Nephron progenitor cell (in vitro differentiated cells): ENCODE measurements around the gene NACAD.

Experiments used
- DNase-seq: peaks from one replicate; pipeline ENCODE4 v3.0.0; 2021
- H3K27ac Mint-ChIP-seq: 2 replicates; pipeline ENCODE4 v1.8.0; 2021; ENCODE audit warnings: mild to moderate bottlenecking, moderate library complexity, mixed read lengths
- H3K27me3 Mint-ChIP-seq: 2 replicates; pipeline ENCODE4 v1.8.0; 2021; ENCODE audit warnings: mild to moderate bottlenecking, low read depth, mixed read lengths; ENCODE audit not compliant: poor library complexity
- H3K36me3 Mint-ChIP-seq: 2 replicates; pipeline ENCODE4 v1.8.0; 2021; ENCODE audit warnings: low read depth, mixed read lengths
- H3K4me1 Mint-ChIP-seq: 2 replicates; pipeline ENCODE4 v1.8.0; 2021; ENCODE audit warnings: mixed read lengths
- H3K4me3 Mint-ChIP-seq: 2 replicates; pipeline ENCODE4 v1.8.0; 2021; ENCODE audit warnings: mild to moderate bottlenecking, moderate library complexity, mixed read lengths
- H3K9me3 Mint-ChIP-seq: 2 replicates; pipeline ENCODE4 v1.8.0; 2021; ENCODE audit warnings: mild to moderate bottlenecking, moderate library complexity, mixed read lengths
- CTCF ChIP-seq: fragments of 200-600 bp; sonication (generic); IDR thresholded peaks from 2 replicates; pipeline ENCODE4 v1.5.0; 2021; ENCODE audit warnings: antibody characterized with exemption

The NACAD gene

GRCh38 chr7:45105588-45106188 lies 16.9 kb upstream of the NACAD start:
- Mint-ChIP-seq H3K4me3 (no peak overlapping the region), H3K4me1 (peaks cover 25% of the 10 kb centered on the region), H3K36me3 (peaks cover 25% of the 10 kb centered on the region), H3K27ac (no peak overlapping the region), H3K27me3 (no peaks in the 10 kb centered on the region), H3K9me3 (no peaks in the 10 kb centered on the region)
- DNase-seq: no peak
- no peak for TF ChIP-seq CTCF

- Mint-ChIP-seq H3K36me3 (peaks cover 25% of the 10 kb centered on the region), H3K27me3 (no peaks in the 10 kb centered on the region), H3K4me1 (peaks cover 19% of the 10 kb centered on the region), H3K27ac (no peak overlapping the region), H3K4me3 (no peak overlapping the region), H3K9me3 (no peaks in the 10 kb centered on the region)
- TF ChIP-seq CTCF: no peak
- DNase-seq: no peak
These were observed 16.2 kb upstream of the NACAD start for GRCh38 chr7:45104844-45105587.

GRCh38 chr7:45103958-45104843 lies 15.4 kb upstream of the NACAD start:
- no peaks in the 10 kb centered on the region for H3K9me3 Mint-ChIP-seq
- H3K27ac Mint-ChIP-seq: no peak overlapping the region
- TF ChIP-seq CTCF: no peak
- H3K4me3 Mint-ChIP-seq: no peak overlapping the region
- H3K4me1 Mint-ChIP-seq: peaks cover 16% of the 10 kb centered on the region
- no peaks in the 10 kb centered on the region for H3K27me3 Mint-ChIP-seq
- no peak for DNase-seq
- H3K36me3 Mint-ChIP-seq: peaks cover 29% of the 10 kb centered on the region

GRCh38 chr7:45102785-45103712 lies 14.3 kb upstream of the NACAD start:
- DNase-seq: no peak

More at GRCh38 chr7:45102785-45103712, 14.3 kb upstream of the NACAD start:
- H3K36me3 Mint-ChIP-seq: peaks cover 21% of the 10 kb centered on the region
- no peaks in the 10 kb centered on the region for H3K9me3 Mint-ChIP-seq
- no peak overlapping the region for H3K27ac Mint-ChIP-seq
- H3K27me3 Mint-ChIP-seq: no peaks in the 10 kb centered on the region
- no peak for TF ChIP-seq CTCF
- H3K4me1 Mint-ChIP-seq: peaks cover 7% of the 10 kb centered on the region
- H3K4me3 Mint-ChIP-seq: no peak overlapping the region
